ENCODE measurements around the gene TOMM20.

DNA sequence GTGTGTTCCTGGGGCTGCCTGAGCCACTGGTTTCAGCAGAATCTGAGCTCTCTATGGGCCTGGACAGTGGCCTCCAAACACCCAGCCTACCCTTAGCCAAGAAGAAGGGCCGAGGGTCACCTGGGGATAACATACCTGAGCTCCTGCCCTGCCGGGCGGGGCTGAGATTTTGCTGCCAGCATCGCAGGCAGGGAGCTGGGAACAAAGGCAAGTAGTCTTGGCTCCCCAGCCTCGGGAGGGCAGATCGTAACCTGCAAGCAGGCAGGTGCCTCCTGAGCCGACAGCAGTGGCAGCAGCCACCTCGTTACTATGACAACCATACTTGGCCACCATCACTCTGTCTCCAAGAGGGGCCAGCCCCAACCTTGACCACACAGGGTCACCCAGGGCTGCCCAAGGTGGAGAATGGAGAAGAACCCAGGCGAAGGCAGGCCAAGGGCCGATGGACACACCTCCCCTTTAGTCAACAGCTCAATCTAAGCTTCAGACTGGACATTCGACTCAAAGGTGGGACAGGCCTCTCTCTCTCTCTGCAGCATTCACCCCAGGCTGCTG is 54.6 kb downstream of the TOMM20 start:
- TF ChIP-seq, protein P1, sequence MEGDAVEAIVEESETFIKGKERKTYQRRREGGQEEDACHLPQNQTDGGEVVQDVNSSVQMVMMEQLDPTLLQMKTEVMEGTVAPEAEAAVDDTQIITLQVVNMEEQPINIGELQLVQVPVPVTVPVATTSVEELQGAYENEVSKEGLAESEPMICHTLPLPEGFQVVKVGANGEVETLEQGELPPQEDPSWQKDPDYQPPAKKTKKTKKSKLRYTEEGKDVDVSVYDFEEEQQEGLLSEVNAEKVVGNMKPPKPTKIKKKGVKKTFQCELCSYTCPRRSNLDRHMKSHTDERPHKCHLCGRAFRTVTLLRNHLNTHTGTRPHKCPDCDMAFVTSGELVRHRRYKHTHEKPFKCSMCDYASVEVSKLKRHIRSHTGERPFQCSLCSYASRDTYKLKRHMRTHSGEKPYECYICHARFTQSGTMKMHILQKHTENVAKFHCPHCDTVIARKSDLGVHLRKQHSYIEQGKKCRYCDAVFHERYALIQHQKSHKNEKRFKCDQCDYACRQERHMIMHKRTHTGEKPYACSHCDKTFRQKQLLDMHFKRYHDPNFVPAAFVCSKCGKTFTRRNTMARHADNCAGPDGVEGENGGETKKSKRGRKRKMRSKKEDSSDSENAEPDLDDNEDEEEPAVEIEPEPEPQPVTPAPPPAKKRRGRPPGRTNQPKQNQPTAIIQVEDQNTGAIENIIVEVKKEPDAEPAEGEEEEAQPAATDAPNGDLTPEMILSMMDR (conservative IDR thresholded peaks at IDR 0.05 in 1 of 2, IDR thresholded peaks at IDR 0.05 in 1 of 2; ENCODE audit: low read depth in 1 of 2, low read length in 2 of 2): no peak
- TF ChIP-seq EZH2 (IDR thresholded peaks at IDR 0.05; ENCODE audit: low read length, missing control alignments): no peak
